DND-41 (cell line): ENCODE results near the gene SALL4.

ENCODE experiments used
- ATAC-seq: fragments of 200-7000 bp; cut with Tn5 transposase; 3 replicates; pipeline ENCODE4 v1.9.1; 2021; ENCODE audit warnings: low read depth; ENCODE audit not compliant: insufficient read depth
- DNase-seq: peaks from one replicate; pipeline ENCODE4 v3.0.0-alpha.2; 2020
- H2AFZ ChIP-seq: 2 replicates; pipeline ENCODE4 v1.6.0; 2012; ENCODE audit warnings: low read depth, low read length
- H3K27ac ChIP-seq: 2 replicates; pipeline ENCODE4 v1.5.1; 2012; ENCODE audit warnings: low read length, inconsistent platforms
- H3K27me3 ChIP-seq: fragments of 200-600 bp; sonication (generic); 2 replicates; pipeline ENCODE4 v1.6.0; 2012; ENCODE audit warnings: low read length, mild to moderate bottlenecking, inconsistent platforms; ENCODE audit not compliant: insufficient read depth, poor library complexity
- H3K36me3 ChIP-seq: 2 replicates; pipeline ENCODE4 v1.5.1; 2012; ENCODE audit warnings: low read length, inconsistent platforms; ENCODE audit not compliant: insufficient read depth
- H3K4me1 ChIP-seq: 2 replicates; pipeline ENCODE4 v1.5.1; 2012; ENCODE audit warnings: mild to moderate bottlenecking, low read length; ENCODE audit not compliant: insufficient read depth
- H3K4me2 ChIP-seq: 2 replicates; pipeline ENCODE4 v1.6.0; 2012; ENCODE audit warnings: mild to moderate bottlenecking, moderate library complexity, low read length, inconsistent platforms; ENCODE audit not compliant: insufficient read depth
- H3K4me3 ChIP-seq, 2 experiments: fragments of 200-600 bp in 1 of 2; shearing (Covaris generic) in 1 of 2; 2 replicates each; pipeline ENCODE4 v1.5.1; 2012 to 2016; ENCODE audit warnings: inconsistent platforms in 2 of 2, low read length in 2 of 2, mild to moderate bottlenecking in 2 of 2, low read depth in 1 of 2, moderate library complexity in 1 of 2
- H3K79me2 ChIP-seq: 2 replicates; pipeline ENCODE4 v1.6.0; 2012; ENCODE audit warnings: low read length, inconsistent platforms; ENCODE audit not compliant: insufficient read depth
- H3K9ac ChIP-seq: 2 replicates; pipeline ENCODE4 v1.6.0; 2012; ENCODE audit warnings: low read depth, mild to moderate bottlenecking, inconsistent platforms, low read length, moderate library complexity
- H3K9me3 ChIP-seq: 2 replicates; pipeline ENCODE4 v1.5.1; 2012; ENCODE audit warnings: low read length, moderate library complexity, mild to moderate bottlenecking, inconsistent platforms; ENCODE audit not compliant: insufficient read depth, severe bottlenecking
- H4K20me1 ChIP-seq: 2 replicates; pipeline ENCODE4 v1.6.0; 2012; ENCODE audit warnings: low read length; ENCODE audit not compliant: insufficient read depth
- CTCF ChIP-seq: IDR thresholded peaks from 2 replicates; pipeline ENCODE4 v1.5.1; 2012; ENCODE audit warnings: borderline replicate concordance, low read length, moderate library complexity, mild to moderate bottlenecking; ENCODE audit not compliant: poor library complexity, severe bottlenecking; ENCODE audit errors: extremely low read depth
- EZH2 ChIP-seq: IDR thresholded peaks from 3 replicates; pipeline ENCODE4 v1.6.1; 2012; ENCODE audit warnings: borderline replicate concordance, low read depth, mild to moderate bottlenecking, moderate library complexity, low read length, inconsistent platforms; ENCODE audit not compliant: severe bottlenecking

The SALL4 gene

GRCh38 chr20:51797357-51798025, 4.8 kb downstream of the SALL4 start:
- no peak overlapping the region for H3K9ac ChIP-seq
- no peaks in the 10 kb centered on the region for H4K20me1 ChIP-seq
- no peaks in the 10 kb centered on the region for H3K9me3 ChIP-seq
- H3K27ac ChIP-seq, result no peak overlapping the region
- TF ChIP-seq EZH2 (no peak), CTCF (no peak)
- no peaks in the 10 kb centered on the region for H3K36me3 ChIP-seq
- no peaks in the 10 kb centered on the region for H3K27me3 ChIP-seq
- no peak for DNase-seq
- H3K79me2 ChIP-seq, result no peaks in the 10 kb centered on the region
- no peak overlapping the region for H2AFZ ChIP-seq
- ATAC-seq, result no peak
- no peak overlapping the region for H3K4me3 ChIP-seq
- H3K4me2 ChIP-seq, result no peak overlapping the region
- H3K4me1 ChIP-seq, result no peaks in the 10 kb centered on the region

- H3K9me3 ChIP-seq, result no peaks in the 10 kb centered on the region
- H3K4me1 ChIP-seq, result no peaks in the 10 kb centered on the region
- no peak overlapping the region for H3K9ac ChIP-seq
- H3K27ac ChIP-seq, result no peak overlapping the region
- ATAC-seq, result no peak
- H3K4me2 ChIP-seq, result no peak overlapping the region
- no peaks in the 10 kb centered on the region for H3K36me3 ChIP-seq
- no peak for TF ChIP-seq CTCF
- TF ChIP-seq EZH2, result no peak
- H2AFZ ChIP-seq, result no peak overlapping the region
- H3K27me3 ChIP-seq, result no peaks in the 10 kb centered on the region
- no peak for DNase-seq
- H3K4me3 ChIP-seq, result no peak overlapping the region
- no peaks in the 10 kb centered on the region for H3K79me2 ChIP-seq
- no peaks in the 10 kb centered on the region for H4K20me1 ChIP-seq
Observed at GRCh38 chr20:51796340-51796739, 6.0 kb downstream of the SALL4 start.

- Histone ChIP-seq H4K20me1 (no peaks in the 10 kb centered on the region), H3K4me2 (no peak overlapping the region), H3K4me3 (no peak overlapping the region), H3K27me3 (no peaks in the 10 kb centered on the region), H3K79me2 (no peaks in the 10 kb centered on the region), H3K4me1 (no peaks in the 10 kb centered on the region), H3K27ac (no peak overlapping the region), H3K36me3 (no peaks in the 10 kb centered on the region), H2AFZ (no peak overlapping the region), H3K9me3 (no peaks in the 10 kb centered on the region), H3K9ac (no peak overlapping the region)
- DNase-seq (no peak), ATAC-seq (no peak)
- TF ChIP-seq EZH2 (no peak), CTCF (no peak)
Observed at GRCh38 chr20:51792960-51793359, 9.4 kb downstream of the SALL4 start.
